HL-60 (cell line): ENCODE data around the gene HMCN1.

ENCODE experiments used
- DNase-seq, 2 experiments: peaks; one replicate each; pipeline ENCODE4 v3.0.0-alpha.2; 2010 to 2020; ENCODE audit warnings: low read depth in 1 of 2, low spot score in 1 of 2
- H3K27ac ChIP-seq: fragments of 250-450 bp; sonication (Bioruptor Pico); replicated peaks from 2 replicates; pipeline ENCODE4 v1.5.1; 2020; ENCODE audit warnings: mild to moderate bottlenecking, moderate library complexity
- H3K27me3 ChIP-seq: fragments of 250-450 bp; sonication (Bioruptor Pico); 2 replicates; pipeline ENCODE4 v1.5.1; 2021; ENCODE audit warnings: mild to moderate bottlenecking, moderate library complexity; ENCODE audit not compliant: insufficient read depth, poor library complexity, severe bottlenecking
- H3K4me3 ChIP-seq: replicated peaks from 2 replicates; pipeline ENCODE4 v1.5.1; 2011; ENCODE audit warnings: mild to moderate bottlenecking, control low read depth, low read length; ENCODE audit not compliant: insufficient read depth
- GABPA ChIP-seq: IDR thresholded peaks from 2 replicates; pipeline ENCODE4 v1.6.1; 2012; ENCODE audit warnings: low read depth
- POLR2AphosphoS5 ChIP-seq: IDR thresholded peaks from 2 replicates; pipeline ENCODE4 v1.6.1; 2012; ENCODE audit warnings: low read depth
- REST ChIP-seq: IDR thresholded peaks from 2 replicates; pipeline ENCODE4 v1.6.1; 2012; ENCODE audit warnings: low read depth; ENCODE audit not compliant: insufficient replicate concordance
- SPI1 ChIP-seq: IDR thresholded peaks from 2 replicates; pipeline ENCODE4 v1.6.1; 2012; ENCODE audit warnings: low read depth, mild to moderate bottlenecking, borderline replicate concordance
- TF ChIP-seq, protein P1 (sequence below): IDR thresholded peaks from one replicate; pipeline ENCODE4 v1.5.1; 2011; ENCODE audit warnings: low read length, control low read depth, inconsistent platforms; ENCODE audit not compliant: insufficient read depth

Gene HMCN1

DNA sequence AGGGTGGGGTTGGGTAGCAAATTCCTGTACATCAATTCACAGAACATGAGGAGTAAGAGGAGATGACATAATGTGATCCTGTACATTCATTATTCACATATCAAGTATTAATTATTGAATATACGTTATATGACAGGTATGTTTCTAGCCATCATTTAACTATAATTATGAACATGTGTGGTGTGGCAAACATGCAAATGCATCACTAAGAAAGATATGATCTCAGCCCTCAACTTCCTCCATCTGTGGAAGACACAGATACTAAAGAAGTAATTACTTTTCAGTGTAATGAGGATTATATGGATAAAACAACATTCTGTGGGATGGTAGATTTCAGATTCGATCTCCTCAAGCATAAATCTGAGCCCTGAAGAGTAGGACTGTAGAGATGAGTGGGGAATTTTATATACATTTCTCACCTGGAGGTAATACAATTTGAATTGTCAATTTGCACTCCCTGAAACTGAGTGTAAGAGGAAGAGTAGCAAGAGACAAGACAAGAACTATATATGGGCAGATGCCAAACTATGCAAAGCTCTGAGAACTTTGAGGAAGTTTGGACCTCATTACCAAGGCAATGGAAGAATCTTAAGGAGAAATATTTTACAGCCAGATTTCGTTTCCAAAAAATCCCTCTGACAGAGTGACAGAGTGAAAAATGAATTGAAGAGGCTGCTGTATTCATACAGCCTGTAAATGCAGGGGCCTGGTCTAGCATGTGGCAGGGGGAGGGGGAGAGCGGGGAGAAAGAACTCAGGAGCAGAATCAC is 365.3 kb downstream of the HMCN1 start:
- H3K4me3 ChIP-seq: no peak overlapping the region
- no peak for DNase-seq
- TF ChIP-seq REST (no peak), GABPA (no peak), SPI1 (no peak), POLR2AphosphoS5 (no peak)
- TF ChIP-seq, protein P1, sequence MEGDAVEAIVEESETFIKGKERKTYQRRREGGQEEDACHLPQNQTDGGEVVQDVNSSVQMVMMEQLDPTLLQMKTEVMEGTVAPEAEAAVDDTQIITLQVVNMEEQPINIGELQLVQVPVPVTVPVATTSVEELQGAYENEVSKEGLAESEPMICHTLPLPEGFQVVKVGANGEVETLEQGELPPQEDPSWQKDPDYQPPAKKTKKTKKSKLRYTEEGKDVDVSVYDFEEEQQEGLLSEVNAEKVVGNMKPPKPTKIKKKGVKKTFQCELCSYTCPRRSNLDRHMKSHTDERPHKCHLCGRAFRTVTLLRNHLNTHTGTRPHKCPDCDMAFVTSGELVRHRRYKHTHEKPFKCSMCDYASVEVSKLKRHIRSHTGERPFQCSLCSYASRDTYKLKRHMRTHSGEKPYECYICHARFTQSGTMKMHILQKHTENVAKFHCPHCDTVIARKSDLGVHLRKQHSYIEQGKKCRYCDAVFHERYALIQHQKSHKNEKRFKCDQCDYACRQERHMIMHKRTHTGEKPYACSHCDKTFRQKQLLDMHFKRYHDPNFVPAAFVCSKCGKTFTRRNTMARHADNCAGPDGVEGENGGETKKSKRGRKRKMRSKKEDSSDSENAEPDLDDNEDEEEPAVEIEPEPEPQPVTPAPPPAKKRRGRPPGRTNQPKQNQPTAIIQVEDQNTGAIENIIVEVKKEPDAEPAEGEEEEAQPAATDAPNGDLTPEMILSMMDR: no peak
- no peaks in the 10 kb centered on the region for H3K27me3 ChIP-seq
- H3K27ac ChIP-seq: no peak overlapping the region

DNA sequence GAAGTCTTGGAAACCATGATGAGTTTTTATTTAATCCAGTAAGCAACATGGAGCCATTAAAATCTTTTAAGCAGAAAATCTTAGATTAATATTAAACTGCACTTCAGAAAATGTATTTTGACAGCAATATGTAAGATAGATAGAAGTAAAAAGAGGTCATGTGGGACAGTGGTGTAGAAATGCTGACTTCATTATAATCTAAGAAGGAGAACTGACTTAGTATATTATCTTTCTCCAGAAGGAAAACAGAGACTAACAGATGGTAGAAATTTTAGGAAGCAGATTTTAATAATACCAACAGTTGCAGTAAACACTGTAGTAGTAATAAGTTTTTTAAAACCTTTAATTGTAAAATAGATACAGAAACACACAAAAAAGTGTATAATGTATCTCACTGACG is 367.9 kb downstream of the HMCN1 start:
- H3K27me3 ChIP-seq: no peaks in the 10 kb centered on the region
- no peak for DNase-seq
- TF ChIP-seq REST: no peak
- TF ChIP-seq POLR2AphosphoS5: no peak
- H3K4me3 ChIP-seq: no peak overlapping the region
- no peak overlapping the region for H3K27ac ChIP-seq

DNA sequence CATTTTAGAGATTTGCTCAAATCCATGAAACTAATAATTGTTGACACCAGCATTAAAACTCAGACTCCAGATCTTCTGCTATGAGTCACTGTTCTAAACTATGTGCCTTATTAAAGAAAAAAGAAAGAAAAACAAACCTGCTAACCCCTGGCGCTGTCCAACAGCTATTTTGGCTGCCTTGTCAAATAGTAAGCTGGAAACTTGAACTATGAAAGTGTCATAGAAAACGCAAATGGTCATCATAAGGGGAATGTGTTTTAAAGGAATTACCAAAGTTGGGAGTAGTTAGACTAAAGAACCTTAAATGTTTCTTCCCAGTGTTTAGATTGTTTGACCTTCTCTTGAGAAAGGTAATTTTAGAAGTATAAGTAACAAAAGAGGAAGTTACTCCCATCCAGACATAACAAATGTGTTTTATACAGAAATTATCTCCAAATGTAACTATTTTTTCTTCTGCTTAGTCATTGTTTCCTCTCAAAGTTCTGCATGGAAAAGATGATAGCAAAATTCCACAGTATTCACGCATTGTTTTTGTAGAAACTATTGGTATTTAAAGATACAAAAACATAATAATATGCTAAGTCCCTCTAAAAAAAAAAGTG is 368.5 kb downstream of the HMCN1 start:
- TF ChIP-seq REST (peak; percentile 89), SPI1 (no peak), POLR2AphosphoS5 (no peak), GABPA (no peak)
- TF ChIP-seq, protein P1: no peak
- Histone ChIP-seq H3K27ac (no peak overlapping the region), H3K4me3 (no peak overlapping the region), H3K27me3 (no peaks in the 10 kb centered on the region)
- DNase-seq: no peak
